SK-N-SH treated with all-trans-retinoic acid at 6 μM for 48 hours (cell line): ENCODE measurements around the gene FAM124B.

Source experiments
- ATAC-seq: fragments of 200-7000 bp; cut with Tn5 transposase; 3 replicates; pipeline ENCODE4 v1.9.1; 2020; ENCODE audit warnings: mild to moderate bottlenecking, moderate library complexity
- BACH2 ChIP-seq: fragments of 250-450 bp; sonication (Bioruptor Pico); IDR thresholded peaks from 2 replicates; pipeline ENCODE4 v1.9.0; 2021; ENCODE audit warnings: mild to moderate bottlenecking, borderline replicate concordance
- CREB5 ChIP-seq: fragments of 250-450 bp; sonication (Bioruptor Pico); IDR thresholded peaks from 2 replicates; pipeline ENCODE4 v1.5.1; 2020; ENCODE audit warnings: low read depth, mild to moderate bottlenecking, moderate library complexity
- CSDC2 ChIP-seq: fragments of 250-450 bp; sonication (Bioruptor Pico); IDR thresholded peaks from 2 replicates; pipeline ENCODE4 v1.5.0; 2020; ENCODE audit warnings: mild to moderate bottlenecking, moderate library complexity
- ESRRG ChIP-seq: fragments of 250-450 bp; sonication (Bioruptor Pico); IDR thresholded peaks from 2 replicates; pipeline ENCODE4 v1.6.1; 2021; ENCODE audit warnings: mild to moderate bottlenecking
- GLIS3 ChIP-seq: fragments of 250-450 bp; sonication (Bioruptor Pico); IDR thresholded peaks from 2 replicates; pipeline ENCODE4 v1.5.0; 2020; ENCODE audit warnings: mild to moderate bottlenecking, moderate library complexity
- ISL1 ChIP-seq: fragments of 250-450 bp; sonication (Bioruptor Pico); IDR thresholded peaks from 2 replicates; pipeline ENCODE4 v2.1.2; 2022; ENCODE audit warnings: mild to moderate bottlenecking, moderate library complexity
- OSR1 ChIP-seq: fragments of 250-450 bp; sonication (Bioruptor Pico); IDR thresholded peaks from 2 replicates; pipeline ENCODE4 v1.8.0; 2022; ENCODE audit warnings: moderate library complexity, mild to moderate bottlenecking, inconsistent platforms
- PATZ1 ChIP-seq: fragments of 250-450 bp; sonication (Bioruptor Pico); IDR thresholded peaks from 2 replicates; pipeline ENCODE4 v1.8.0; 2020; ENCODE audit warnings: mild to moderate bottlenecking, moderate library complexity, borderline replicate concordance
- POU6F1 ChIP-seq: fragments of 250-450 bp; sonication (Bioruptor Pico); IDR thresholded peaks from 2 replicates; pipeline ENCODE4 v1.8.0; 2021; ENCODE audit warnings: low read depth, mild to moderate bottlenecking, moderate library complexity, borderline replicate concordance
- PPARA ChIP-seq: fragments of 250-450 bp; sonication (Bioruptor Pico); IDR thresholded peaks from 2 replicates; pipeline ENCODE4 v1.5.0; 2020; ENCODE audit warnings: mild to moderate bottlenecking, borderline replicate concordance
- RARB ChIP-seq: fragments of 250-450 bp; sonication (Bioruptor Pico); IDR thresholded peaks from 2 replicates; pipeline ENCODE4 v1.8.0; 2021; ENCODE audit warnings: mild to moderate bottlenecking, moderate library complexity
- SNAI2 ChIP-seq: fragments of 250-450 bp; sonication (Bioruptor Pico); IDR thresholded peaks from 2 replicates; pipeline ENCODE4 v1.5.0; 2020; ENCODE audit warnings: mild to moderate bottlenecking, moderate library complexity
- TCF4 ChIP-seq: fragments of 250-450 bp; sonication (Bioruptor Pico); IDR thresholded peaks from 2 replicates; pipeline ENCODE4 v1.8.0; 2021; ENCODE audit warnings: mild to moderate bottlenecking, moderate library complexity, borderline replicate concordance
- TOX ChIP-seq: fragments of 250-450 bp; sonication (Bioruptor Pico); IDR thresholded peaks from 2 replicates; pipeline ENCODE4 v1.8.0; 2021; ENCODE audit warnings: mild to moderate bottlenecking, moderate library complexity, borderline replicate concordance
- TSHZ2 ChIP-seq: fragments of 250-450 bp; sonication (Bioruptor Pico); IDR thresholded peaks from 2 replicates; pipeline ENCODE4 v1.5.0; 2020; ENCODE audit warnings: mild to moderate bottlenecking, moderate library complexity
- ZFP3 ChIP-seq: fragments of 250-450 bp; sonication (Bioruptor Pico); IDR thresholded peaks from 2 replicates; pipeline ENCODE4 v1.5.0; 2020; ENCODE audit warnings: mild to moderate bottlenecking, moderate library complexity
- ZFP30 ChIP-seq: fragments of 450-650 bp; formaldehyde crosslinking; IDR thresholded peaks from 2 replicates; pipeline ENCODE4 v1.5.0; 2022; ENCODE audit warnings: mild to moderate bottlenecking, moderate library complexity
- ZNF565 ChIP-seq: fragments of 450-650 bp; formaldehyde crosslinking; conservative IDR thresholded peaks from 2 replicates; pipeline ENCODE4 v1.5.0; 2020; ENCODE audit warnings: low read depth, mild to moderate bottlenecking, moderate library complexity
- ZNF70 ChIP-seq: fragments of 450-650 bp; formaldehyde crosslinking; IDR thresholded peaks from 2 replicates; pipeline ENCODE4 v1.5.0; 2020; ENCODE audit warnings: mild to moderate bottlenecking, moderate library complexity
- ZNF8 ChIP-seq: fragments of 450-650 bp; formaldehyde crosslinking; IDR thresholded peaks from 2 replicates; pipeline ENCODE4 v1.5.0; 2020; ENCODE audit warnings: mild to moderate bottlenecking, moderate library complexity

Gene FAM124B

GRCh38 chr2:224436634-224437033 lies 34.7 kb upstream of the FAM124B start:
- ATAC-seq, result no peak
- TF ChIP-seq CSDC2 (no peak), BACH2 (CRISPR knock-in tag) (no peak), TSHZ2 (no peak)

- no peak for ATAC-seq
- no peak for TF ChIP-seq CREB5 (CRISPR knock-in tag)
- TF ChIP-seq GLIS3 (CRISPR knock-in tag), result no peak
- TF ChIP-seq ESRRG (CRISPR knock-in tag), result no peak
- no peak for TF ChIP-seq CSDC2
- TF ChIP-seq ISL1 (CRISPR knock-in tag), result no peak
- no peak for TF ChIP-seq ZNF8 (CRISPR knock-in tag)
- no peak for TF ChIP-seq ZNF70 (CRISPR knock-in tag)
- no peak for TF ChIP-seq PPARA (CRISPR knock-in tag)
- no peak for TF ChIP-seq BACH2 (CRISPR knock-in tag)
- no peak for TF ChIP-seq OSR1 (CRISPR knock-in tag)
- TF ChIP-seq TCF4 (CRISPR knock-in tag), result no peak
- TF ChIP-seq RARB (CRISPR knock-in tag), result no peak
These were observed 32.7 kb upstream of the FAM124B start for GRCh38 chr2:224434618-224435017.

GRCh38 chr2:224433442-224433841 lies 31.5 kb upstream of the FAM124B start:
- TF ChIP-seq ZFP3 (CRISPR knock-in tag) (no peak), ZNF70 (CRISPR knock-in tag) (no peak), ZNF565 (CRISPR knock-in tag) (no peak), TCF4 (CRISPR knock-in tag) (no peak), ZFP30 (CRISPR knock-in tag) (no peak), TOX (CRISPR knock-in tag) (no peak), GLIS3 (CRISPR knock-in tag) (no peak), SNAI2 (CRISPR knock-in tag) (no peak), CSDC2 (no peak), PATZ1 (no peak), POU6F1 (CRISPR knock-in tag) (no peak), CREB5 (CRISPR knock-in tag) (no peak), OSR1 (CRISPR knock-in tag) (no peak), ISL1 (CRISPR knock-in tag) (no peak), RARB (CRISPR knock-in tag) (no peak), ESRRG (CRISPR knock-in tag) (no peak)
- ATAC-seq, result no peak
